ENCODE data around the gene KCTD4. TPM values are rescaled to one million over a fixed set of nuclear protein-coding genes. Genes with fewer than 3 reads are reported as not detected.
A peak's percentile ranks its signal among the peaks of the same experiment; 100 is the strongest.
"Not testable (repeated sequence)": the region's sequence is repeated elsewhere in the genome, so short reads cannot be mapped to it uniquely, and the experiment has no call there.

KCTD4 gene
- total RNA-seq, 1 donor from 2014 or later = not detected

DNA sequence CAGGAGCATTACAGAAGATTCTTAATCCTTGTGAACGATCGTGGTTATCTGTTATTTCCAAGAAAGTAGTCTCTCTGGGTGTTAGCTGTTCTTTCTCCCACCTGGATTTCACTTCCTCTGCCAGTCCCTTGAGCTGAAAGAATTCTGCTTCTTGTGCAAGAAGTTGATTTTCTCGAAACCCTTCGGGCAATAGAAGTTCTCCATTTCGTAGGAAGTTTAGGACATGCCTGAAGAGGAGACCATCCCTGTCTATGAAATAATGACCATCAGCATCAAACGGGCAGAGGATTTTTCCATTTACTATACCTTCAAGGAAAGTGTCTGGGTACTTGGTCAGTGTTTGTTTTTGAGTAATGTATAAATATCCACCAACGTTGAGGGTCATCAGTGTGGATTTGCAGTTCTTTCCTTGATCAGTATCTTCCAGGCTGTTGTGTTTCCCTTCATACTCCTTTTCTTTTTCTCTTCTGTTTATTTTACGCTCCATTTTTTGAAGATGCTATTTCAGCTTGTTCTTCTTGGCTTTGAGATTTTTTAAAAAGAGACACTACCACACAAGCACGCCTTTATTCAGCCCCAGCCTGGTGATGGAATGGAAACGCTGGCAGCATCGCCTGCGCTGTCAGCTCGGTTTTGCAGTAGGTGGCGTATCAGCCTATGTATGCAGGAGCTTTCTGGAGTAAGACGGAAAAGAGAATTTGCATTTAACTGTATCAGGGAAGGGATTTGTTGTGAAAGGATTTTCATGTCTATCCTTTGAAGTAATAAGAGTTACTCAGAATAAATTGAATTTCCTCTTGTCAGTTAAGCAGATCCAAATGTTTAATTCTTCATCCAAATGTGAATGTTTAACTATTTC lies 6.5 kb downstream of the KCTD4 start:
- Mint-ChIP-seq H3K27ac (ENCODE audit: unreplicated experiment) (no peak overlapping the region), H3K27me3 (ENCODE audit: unreplicated experiment) (peaks cover 3% of the 10 kb centered on the region), H3K4me1 (ENCODE audit: low read depth, unreplicated experiment) (peaks cover 6% of the 10 kb centered on the region), H3K36me3 (ENCODE audit: unreplicated experiment) (no peaks in the 10 kb centered on the region), H3K9me3 (ENCODE audit: unreplicated experiment) (no peaks in the 10 kb centered on the region), H3K4me3 (ENCODE audit: unreplicated experiment) (no peak overlapping the region)
- TF ChIP-seq, protein P1, sequence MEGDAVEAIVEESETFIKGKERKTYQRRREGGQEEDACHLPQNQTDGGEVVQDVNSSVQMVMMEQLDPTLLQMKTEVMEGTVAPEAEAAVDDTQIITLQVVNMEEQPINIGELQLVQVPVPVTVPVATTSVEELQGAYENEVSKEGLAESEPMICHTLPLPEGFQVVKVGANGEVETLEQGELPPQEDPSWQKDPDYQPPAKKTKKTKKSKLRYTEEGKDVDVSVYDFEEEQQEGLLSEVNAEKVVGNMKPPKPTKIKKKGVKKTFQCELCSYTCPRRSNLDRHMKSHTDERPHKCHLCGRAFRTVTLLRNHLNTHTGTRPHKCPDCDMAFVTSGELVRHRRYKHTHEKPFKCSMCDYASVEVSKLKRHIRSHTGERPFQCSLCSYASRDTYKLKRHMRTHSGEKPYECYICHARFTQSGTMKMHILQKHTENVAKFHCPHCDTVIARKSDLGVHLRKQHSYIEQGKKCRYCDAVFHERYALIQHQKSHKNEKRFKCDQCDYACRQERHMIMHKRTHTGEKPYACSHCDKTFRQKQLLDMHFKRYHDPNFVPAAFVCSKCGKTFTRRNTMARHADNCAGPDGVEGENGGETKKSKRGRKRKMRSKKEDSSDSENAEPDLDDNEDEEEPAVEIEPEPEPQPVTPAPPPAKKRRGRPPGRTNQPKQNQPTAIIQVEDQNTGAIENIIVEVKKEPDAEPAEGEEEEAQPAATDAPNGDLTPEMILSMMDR (IDR thresholded peaks at IDR 0.05; ENCODE audit: partially characterized antibody, unreplicated experiment) = no peak
- DNase-seq = peak; percentile 37

DNA sequence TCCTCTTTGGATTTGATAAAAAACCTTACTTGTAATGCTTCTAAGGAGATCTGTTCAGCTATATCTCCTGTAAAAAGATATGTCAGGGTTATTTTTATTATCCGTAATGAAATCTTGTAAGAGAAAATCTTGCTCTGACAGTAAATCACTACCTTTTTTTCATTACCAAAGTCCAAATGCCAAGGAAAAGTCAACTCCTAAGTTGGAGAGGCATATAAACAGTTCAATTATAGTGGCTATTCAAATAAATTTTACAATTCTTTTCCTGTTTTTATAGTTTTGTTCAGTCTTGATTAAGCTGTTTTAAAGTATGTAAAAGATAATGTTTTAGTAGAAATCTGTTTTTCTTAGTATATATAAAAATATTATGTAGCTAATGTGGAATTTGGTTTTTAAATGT lies 9.0 kb downstream of the KCTD4 start:
- H3K27me3 Mint-ChIP-seq (ENCODE audit: unreplicated experiment) = peaks cover 3% of the 10 kb centered on the region
- TF ChIP-seq, protein P1 (IDR thresholded peaks at IDR 0.05; ENCODE audit: partially characterized antibody, unreplicated experiment) = no peak
- no peaks in the 10 kb centered on the region for H3K9me3 Mint-ChIP-seq (ENCODE audit: unreplicated experiment)
- peaks cover 6% of the 10 kb centered on the region for H3K4me1 Mint-ChIP-seq (ENCODE audit: low read depth, unreplicated experiment)
- H3K4me3 Mint-ChIP-seq (ENCODE audit: unreplicated experiment) = no peak overlapping the region
- DNase-seq = no peak
- no peak overlapping the region for H3K27ac Mint-ChIP-seq (ENCODE audit: unreplicated experiment)
- no peaks in the 10 kb centered on the region for H3K36me3 Mint-ChIP-seq (ENCODE audit: unreplicated experiment)

GRCh38 chr13:45189511-45189910 lies 11.3 kb downstream of the KCTD4 start:
- H3K36me3 Mint-ChIP-seq (ENCODE audit: unreplicated experiment); H3K27ac Mint-ChIP-seq (ENCODE audit: unreplicated experiment); DNase-seq; H3K9me3 Mint-ChIP-seq (ENCODE audit: unreplicated experiment); H3K4me3 Mint-ChIP-seq (ENCODE audit: unreplicated experiment); H3K27me3 Mint-ChIP-seq (ENCODE audit: unreplicated experiment); H3K4me1 Mint-ChIP-seq (ENCODE audit: low read depth, unreplicated experiment): not testable (repeated sequence)

DNA sequence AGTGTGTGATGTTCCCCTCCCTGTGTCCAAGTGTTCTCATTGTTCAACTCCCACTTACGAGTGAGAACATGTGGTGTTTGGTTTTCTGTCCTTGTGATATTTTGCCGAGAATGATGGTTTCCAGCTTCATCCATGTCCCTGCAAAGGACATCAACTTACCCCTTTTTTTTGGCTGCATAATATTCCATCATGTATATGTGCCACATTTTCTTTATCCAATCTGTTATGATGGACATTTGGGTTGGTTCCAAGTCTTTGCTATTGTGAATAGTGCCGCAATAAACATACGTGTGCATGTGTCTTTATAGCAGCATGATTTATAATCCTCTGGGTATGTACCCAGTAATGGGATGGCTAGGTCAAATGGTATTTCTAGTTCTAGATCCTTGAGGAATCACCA lies 11.8 kb downstream of the KCTD4 start:
- not testable (repeated sequence) for H3K4me3 Mint-ChIP-seq (ENCODE audit: unreplicated experiment); H3K36me3 Mint-ChIP-seq (ENCODE audit: unreplicated experiment); H3K4me1 Mint-ChIP-seq (ENCODE audit: low read depth, unreplicated experiment); DNase-seq; H3K27me3 Mint-ChIP-seq (ENCODE audit: unreplicated experiment); H3K9me3 Mint-ChIP-seq (ENCODE audit: unreplicated experiment); H3K27ac Mint-ChIP-seq (ENCODE audit: unreplicated experiment)

DNA sequence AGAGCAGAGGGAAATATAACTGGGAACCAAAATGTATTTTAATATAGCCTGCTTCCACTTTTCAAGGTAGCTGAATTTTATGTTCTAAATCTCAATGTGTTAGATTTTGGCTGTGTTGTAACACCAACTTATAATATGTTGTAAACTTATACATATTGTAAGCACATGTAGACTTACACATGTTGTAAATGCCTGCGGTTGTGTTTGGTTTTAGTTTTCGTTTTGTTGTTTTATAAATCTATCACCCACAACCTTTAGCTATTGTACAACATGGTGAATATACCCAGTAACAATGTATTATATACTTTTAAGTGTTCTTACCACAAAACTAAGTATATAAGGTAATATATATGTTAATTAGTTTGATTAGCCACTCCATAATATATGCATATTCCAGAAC lies 15.6 kb downstream of the KCTD4 start:
- Mint-ChIP-seq H3K4me3 (ENCODE audit: unreplicated experiment) (no peak overlapping the region), H3K4me1 (ENCODE audit: low read depth, unreplicated experiment) (no peaks in the 10 kb centered on the region), H3K9me3 (ENCODE audit: unreplicated experiment) (peaks cover 1% of the 10 kb centered on the region), H3K27ac (ENCODE audit: unreplicated experiment) (no peak overlapping the region), H3K36me3 (ENCODE audit: unreplicated experiment) (no peaks in the 10 kb centered on the region), H3K27me3 (ENCODE audit: unreplicated experiment) (no peaks in the 10 kb centered on the region)
- TF ChIP-seq, protein P1 (IDR thresholded peaks at IDR 0.05; ENCODE audit: partially characterized antibody, unreplicated experiment) = no peak
- DNase-seq = no peak

DNA sequence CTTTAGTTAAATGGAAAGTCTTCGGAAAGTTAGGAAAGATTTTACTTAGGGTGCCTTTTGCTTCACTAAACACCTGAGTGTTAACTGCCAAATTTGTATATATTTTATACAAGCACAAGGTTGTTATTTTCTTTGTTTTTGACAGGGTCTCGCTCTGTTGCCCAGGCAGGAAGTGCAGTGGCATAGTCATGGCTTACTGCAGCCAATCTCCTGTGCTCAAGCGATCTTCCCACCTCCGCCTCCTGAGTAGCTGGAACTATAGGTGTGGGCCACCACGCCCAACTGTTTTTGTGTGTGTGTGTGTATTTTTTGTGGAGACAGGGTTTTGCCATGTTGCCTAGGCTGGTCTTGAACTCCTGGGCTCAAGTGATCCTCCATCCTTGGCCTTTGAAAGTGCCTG lies 16.2 kb downstream of the KCTD4 start:
- H3K36me3 Mint-ChIP-seq (ENCODE audit: unreplicated experiment) = no peaks in the 10 kb centered on the region
- H3K9me3 Mint-ChIP-seq (ENCODE audit: unreplicated experiment) = peaks cover 1% of the 10 kb centered on the region
- H3K4me3 Mint-ChIP-seq (ENCODE audit: unreplicated experiment) = no peak overlapping the region
- H3K4me1 Mint-ChIP-seq (ENCODE audit: low read depth, unreplicated experiment) = no peaks in the 10 kb centered on the region
- H3K27me3 Mint-ChIP-seq (ENCODE audit: unreplicated experiment) = no peaks in the 10 kb centered on the region
- H3K27ac Mint-ChIP-seq (ENCODE audit: unreplicated experiment) = no peak overlapping the region
- DNase-seq = no peak
- TF ChIP-seq, protein P1 (IDR thresholded peaks at IDR 0.05; ENCODE audit: partially characterized antibody, unreplicated experiment) = no peak
